Upper lobe of left lung (tissue), 6 donors: ENCODE data around the gene LRRIQ4. TPM values are rescaled to one million over a fixed set of nuclear protein-coding genes. Genes with fewer than 3 reads are reported as not detected.

Source experiments
- ATAC-seq, 2 donors: fragments of 200-7000 bp; cut with Tn5 transposase; one replicate each; pipeline ENCODE4 v1.9.1; 2022; ENCODE audit warnings: mild to moderate bottlenecking in 2 of 2, moderate library complexity in 2 of 2; ENCODE audit not compliant: low FRiP score in 2 of 2
- DNase-seq, 2 donors: peaks; one replicate each; pipeline ENCODE4 v3.0.0-alpha.2; 2019 to 2020
- H3K27ac ChIP-seq, 4 donors: fragments of 200-600 bp; sonication (generic); one replicate each; pipeline ENCODE4 v1.5.1; 2016 to 2019
- H3K27me3 ChIP-seq, 4 donors: fragments of 200-600 bp; sonication (generic); one replicate each; pipeline ENCODE4 v1.5.1; 2017 to 2019
- H3K36me3 ChIP-seq, 4 donors: fragments of 200-600 bp; sonication (generic); one replicate each; pipeline ENCODE4 v1.5.1; 2016 to 2019
- H3K4me1 ChIP-seq, 4 donors: fragments of 200-600 bp; sonication (generic); one replicate each; pipeline ENCODE4 v1.5.1; 2018 to 2019
- H3K4me3 ChIP-seq, 4 donors: fragments of 200-600 bp; sonication (generic); one replicate each; pipeline ENCODE4 v1.5.1; 2017 to 2019; ENCODE audit warnings: mild to moderate bottlenecking in 2 of 4, moderate library complexity in 1 of 4
- H3K9me3 ChIP-seq, 4 donors: fragments of 200-600 bp; sonication (generic); one replicate each; pipeline ENCODE4 v1.5.1; 2018 to 2019
- EP300 ChIP-seq, 4 donors: sonication (generic); formaldehyde crosslinking; IDR thresholded peaks; one replicate each; pipeline ENCODE4 v1.5.1; 2017; ENCODE audit warnings: antibody characterized with exemption in 4 of 4, control low read depth in 2 of 4
- POLR2A ChIP-seq, 4 donors: fragments of 450-650 bp; IDR thresholded peaks; one replicate each; pipeline ENCODE4 v1.5.1; 2016 to 2017; ENCODE audit warnings: antibody characterized with exemption in 4 of 4, mild to moderate bottlenecking in 2 of 4
- POLR2AphosphoS5 ChIP-seq, 2 donors: sonication (generic); formaldehyde crosslinking; IDR thresholded peaks; one replicate each; pipeline ENCODE4 v1.5.1; 2017; ENCODE audit warnings: antibody characterized with exemption in 2 of 2
- WGBS, 2 donors: methylation state at CpG; one replicate each; pipeline ENCODE4 v1.1.5; 2017 to 2018; 5-methylcytosine and 5-hydroxymethylcytosine counted together
- total RNA-seq, 6 donors: library from RNA; depleted of rRNA in 4 of 6; stranded (reverse); fragments of >200 nt in 4 of 6; gene quantifications; one replicate each; pipeline versions ENCODE4 v1.1.0 to v1.2.1, GENCODE V29; 2016 to 2021
- TF ChIP-seq, protein P1 (sequence below), 6 experiments: fragments of 450-650 bp in 4 of 6; fragments of 200-600 bp in 2 of 6; sonication (generic) in 2 of 6; IDR thresholded peaks; one replicate each; pipeline ENCODE4 v1.5.1; 2016 to 2019; ENCODE audit warnings: antibody characterized with exemption in 6 of 6
- donor health status: DM: no; HTN: no; CAD: no; lungs with moderate emphysema.
- donor health status: DM: no; HTN: yes; CAD: no; lungs with severe emphysema.

The LRRIQ4 gene
- total RNA-seq, 6 donors from 2014 or later: 0.22 to 0.24 TPM; not detected in 4

DNA sequence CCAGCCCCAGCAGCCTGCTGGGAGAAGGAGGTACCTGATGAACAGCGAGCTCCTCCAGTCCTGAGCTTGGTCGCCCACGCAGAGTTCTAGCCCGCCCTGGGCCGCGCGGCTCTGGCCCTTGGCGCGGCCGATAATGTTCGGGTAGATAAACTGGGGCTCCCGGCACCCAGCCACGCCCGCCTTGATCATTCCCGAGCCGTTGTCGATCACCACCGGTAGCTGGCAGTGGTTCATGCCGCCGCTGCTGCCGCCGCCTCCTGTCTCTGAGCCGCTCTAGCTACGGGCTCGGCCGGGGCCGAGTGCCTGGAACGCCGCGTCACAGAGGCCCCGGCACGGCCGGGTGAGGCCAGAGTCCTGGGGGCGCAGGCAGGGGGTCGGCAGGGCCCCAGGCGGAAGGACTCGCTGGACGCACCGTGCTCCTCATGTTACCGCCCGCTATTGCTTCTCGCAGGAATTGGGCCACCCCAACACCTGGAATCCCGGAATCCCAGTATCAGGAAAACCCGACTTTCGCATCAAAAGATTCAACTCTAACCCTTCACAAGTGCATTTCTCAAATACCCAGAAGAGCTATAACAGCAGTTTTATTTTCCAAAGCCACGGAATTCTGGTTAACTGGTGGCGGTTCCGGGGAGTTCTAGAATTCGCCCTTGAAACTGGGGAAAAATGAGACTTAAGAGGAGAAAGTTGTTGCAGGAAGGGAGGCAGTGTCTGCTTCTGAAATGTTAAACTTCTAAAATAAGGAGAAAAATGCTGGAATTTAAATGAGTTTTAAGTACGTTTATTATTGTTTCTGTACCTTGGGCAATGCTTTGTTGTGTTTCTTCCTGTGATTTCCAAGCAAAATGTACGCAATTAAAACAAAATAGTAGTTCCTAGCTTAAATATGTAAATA lies 43.1 kb upstream of the LRRIQ4 start, which contains the start of gene ACTRT3:
Gene ACTRT3 (minus strand): TSS at position 275 of the 895 bp plus-strand sequence. CDS start 41 bp downstream, at position 234.
- peak; percentile 59 to 93 for DNase-seq
- H3K4me3 ChIP-seq: peak within 1 kb of the TSS; percentile 35 to 70 (median 55)
- peak within 1 kb of the TSS; percentile 85 to 92 (median 87) for H3K27ac ChIP-seq
- no peaks in the 10 kb centered on the region for H3K27me3 ChIP-seq
- TF ChIP-seq EP300 (IDR thresholded peaks at IDR 0.05) (no peak), POLR2AphosphoS5 (IDR thresholded peaks at IDR 0.05) (peak in 1 of 2 donors; percentile 21), POLR2A (IDR thresholded peaks at IDR 0.05) (peak in 2 of 4 donors; percentile 63 to 66)
- TF ChIP-seq, protein P1, sequence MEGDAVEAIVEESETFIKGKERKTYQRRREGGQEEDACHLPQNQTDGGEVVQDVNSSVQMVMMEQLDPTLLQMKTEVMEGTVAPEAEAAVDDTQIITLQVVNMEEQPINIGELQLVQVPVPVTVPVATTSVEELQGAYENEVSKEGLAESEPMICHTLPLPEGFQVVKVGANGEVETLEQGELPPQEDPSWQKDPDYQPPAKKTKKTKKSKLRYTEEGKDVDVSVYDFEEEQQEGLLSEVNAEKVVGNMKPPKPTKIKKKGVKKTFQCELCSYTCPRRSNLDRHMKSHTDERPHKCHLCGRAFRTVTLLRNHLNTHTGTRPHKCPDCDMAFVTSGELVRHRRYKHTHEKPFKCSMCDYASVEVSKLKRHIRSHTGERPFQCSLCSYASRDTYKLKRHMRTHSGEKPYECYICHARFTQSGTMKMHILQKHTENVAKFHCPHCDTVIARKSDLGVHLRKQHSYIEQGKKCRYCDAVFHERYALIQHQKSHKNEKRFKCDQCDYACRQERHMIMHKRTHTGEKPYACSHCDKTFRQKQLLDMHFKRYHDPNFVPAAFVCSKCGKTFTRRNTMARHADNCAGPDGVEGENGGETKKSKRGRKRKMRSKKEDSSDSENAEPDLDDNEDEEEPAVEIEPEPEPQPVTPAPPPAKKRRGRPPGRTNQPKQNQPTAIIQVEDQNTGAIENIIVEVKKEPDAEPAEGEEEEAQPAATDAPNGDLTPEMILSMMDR (IDR thresholded peaks at IDR 0.05): peak in 1 of 6 experiments; percentile 5
- 7 to 9% methylated on average over 10 to 19 of the region's 51 CpGs for WGBS, 2 donors
- H3K36me3 ChIP-seq: peaks cover 0 to 1% (median 0%) of the 10 kb centered on the region in 4 donors
- ATAC-seq: peak; percentile 22 to 23
- H3K9me3 ChIP-seq: no peaks in the 10 kb centered on the region
- peaks cover 7 to 10% (median 7%) of the 10 kb centered on the region in 4 donors for H3K4me1 ChIP-seq

DNA sequence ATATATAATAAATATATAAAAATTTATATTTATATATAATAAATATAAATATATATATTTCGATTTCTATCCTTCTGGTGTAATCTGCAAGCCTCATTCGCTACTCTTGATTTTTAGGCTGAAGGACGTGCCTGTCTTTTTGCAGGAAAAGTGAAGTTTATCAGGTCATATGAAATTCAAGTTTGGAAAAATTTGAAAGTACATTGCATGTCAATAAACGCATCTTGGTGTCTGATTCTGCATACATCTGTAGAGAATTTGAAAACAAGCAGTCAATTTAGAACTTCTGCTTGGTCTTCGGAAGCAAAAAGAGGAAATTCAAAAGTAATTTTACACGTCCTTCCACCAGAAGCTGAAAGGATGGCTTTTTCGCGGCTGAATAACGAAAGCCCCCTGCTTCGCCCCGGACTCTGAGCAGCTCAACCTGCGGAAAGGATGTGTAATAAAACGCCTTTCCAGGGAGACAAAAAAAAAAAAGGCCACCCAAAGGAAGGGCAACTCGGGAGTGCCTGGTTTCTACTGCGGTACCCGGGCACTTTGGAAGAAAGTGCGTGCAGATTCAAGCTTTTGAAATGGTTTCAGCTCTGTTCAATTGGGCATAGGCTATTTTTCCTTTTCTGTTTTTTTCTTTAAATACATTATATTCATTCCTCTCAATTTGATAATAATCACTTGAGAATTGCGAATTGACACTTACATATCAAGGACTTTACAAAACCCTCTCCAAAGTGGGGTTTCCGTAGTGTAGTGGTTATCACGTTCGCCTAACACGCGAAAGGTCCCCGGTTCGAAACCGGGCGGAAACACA lies 41.0 kb upstream of the LRRIQ4 start:
- Histone ChIP-seq H3K4me1 (peaks cover 15 to 27% (median 23%) of the 10 kb centered on the region in 4 donors), H3K27me3 (no peaks in the 10 kb centered on the region), H3K4me3 (peak overlapping the region; percentile 19 to 78 (median 73)), H3K36me3 (peaks cover 0 to 18% (median 2%) of the 10 kb centered on the region in 4 donors), H3K9me3 (no peaks in the 10 kb centered on the region), H3K27ac (peak overlapping the region; percentile 98 to 100 (median 98))
- DNase-seq (no peak), ATAC-seq (peak in 1 of 2 donors; percentile 61)
- TF ChIP-seq POLR2A (IDR thresholded peaks at IDR 0.05): peak in 1 of 4 donors; percentile 35
- TF ChIP-seq EP300 (IDR thresholded peaks at IDR 0.05): no peak
- TF ChIP-seq, protein P1 (IDR thresholded peaks at IDR 0.05): no peak
- TF ChIP-seq POLR2AphosphoS5 (IDR thresholded peaks at IDR 0.05): peak; percentile 2 to 26
- WGBS, 2 donors: 0 to 1% methylated on average over 27 of the region's 27 CpGs

DNA sequence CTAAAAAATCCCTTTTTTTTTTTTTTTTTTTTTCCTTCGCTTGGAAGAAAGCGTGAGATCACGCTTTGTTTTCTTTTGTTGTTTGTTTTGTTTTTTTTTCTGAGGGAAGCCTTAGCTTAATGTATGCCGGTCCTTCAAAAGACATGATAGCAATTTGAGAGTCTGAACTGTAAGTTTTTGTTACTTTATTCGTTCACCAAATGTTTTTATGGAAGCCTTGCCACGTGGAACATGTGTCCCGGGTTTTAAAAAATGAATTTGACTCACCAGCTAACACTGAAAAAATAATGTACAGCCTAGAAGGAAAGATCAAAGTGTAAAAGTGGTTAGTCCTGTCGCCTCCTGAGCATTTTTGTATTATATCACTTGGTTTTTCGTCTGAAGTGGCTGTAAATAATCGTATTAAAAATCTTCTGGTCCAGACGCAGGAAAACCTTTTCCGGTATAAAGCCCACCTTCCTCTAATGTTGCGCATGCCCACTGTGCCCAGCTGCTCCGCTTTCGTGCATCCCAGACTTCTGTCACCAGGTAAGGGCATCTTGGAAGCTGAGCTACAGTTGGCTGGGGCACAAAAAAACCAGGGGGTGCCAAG lies 40.3 kb upstream of the LRRIQ4 start:
- Histone ChIP-seq H3K9me3 (no peaks in the 10 kb centered on the region), H3K4me1 (peaks cover 15 to 27% (median 23%) of the 10 kb centered on the region in 4 donors), H3K27me3 (no peaks in the 10 kb centered on the region), H3K4me3 (peak overlapping the region; percentile 69 to 84 (median 78)), H3K27ac (peak overlapping the region; percentile 98 to 100 (median 98)), H3K36me3 (peaks cover 0 to 25% (median 4%) of the 10 kb centered on the region in 4 donors)
- 1% methylated on average over 15 of the region's 15 CpGs for WGBS, 2 donors
- TF ChIP-seq, protein P1 (IDR thresholded peaks at IDR 0.05): no peak
- TF ChIP-seq EP300 (IDR thresholded peaks at IDR 0.05): no peak
- TF ChIP-seq POLR2AphosphoS5 (IDR thresholded peaks at IDR 0.05): no peak
- TF ChIP-seq POLR2A (IDR thresholded peaks at IDR 0.05): no peak
- peak; percentile 79 to 83 for ATAC-seq
- peak in 1 of 2 donors; percentile 78 for DNase-seq
